Cardiac septum (tissue), 1 donor: ENCODE measurements around the gene SEMA7A. TPM values are rescaled to one million over a fixed set of nuclear protein-coding genes. Genes with fewer than 3 reads are reported as not detected.

Experiments
- DNase-seq: peaks from one replicate; pipeline ENCODE4 v3.0.0-alpha.2; 2020; ENCODE audit warnings: low spot score
- intact Hi-C: fragments of 100-400 bp; cut with DNase I; formaldehyde crosslinking; loops from one replicate; pipeline ENCODE4 v1.14.0; 2022
- total RNA-seq: library from RNA; stranded (reverse); fragmentation: NEBNext Ultra II Directional; extraction: Animal tissue kit (Norgen Biotek cat#: 25700); gene quantifications from one replicate; pipeline ENCODE4 v1.2.1, GENCODE V29; 2021
- donor health status: DM: no; HTN: no; CAD: no.

SEMA7A gene
- total RNA-seq, 1 donor from 2014 or later, result 1.5 TPM

- intact Hi-C loops, result no loop called here
- no peak for DNase-seq
These were observed 13.4 kb downstream of the SEMA7A start for GRCh38 chr15:74420193-74420905.

GRCh38 chr15:74419432-74419831 is 14.3 kb downstream of the SEMA7A start:
- no peak for DNase-seq
- intact Hi-C loops, result no loop called here

- DNase-seq, result no peak
- intact Hi-C loops, result no loop called here
These were observed 15.0 kb downstream of the SEMA7A start for GRCh38 chr15:74418575-74419338.

GRCh38 chr15:74417670-74418069 is 16.1 kb downstream of the SEMA7A start:
- intact Hi-C loops, result no loop called here
- no peak for DNase-seq

- DNase-seq, result no peak
These were observed 16.5 kb downstream of the SEMA7A start for GRCh38 chr15:74417225-74417624.

GRCh38 chr15:74415966-74416916 is 17.5 kb downstream of the SEMA7A start:
- DNase-seq, result no peak
- intact Hi-C loops, result no loop called here

More at GRCh38 chr15:74417225-74417624, 16.5 kb downstream of the SEMA7A start:
- intact Hi-C loops, result no loop called here

- DNase-seq, result no peak
- intact Hi-C loops, result no loop called here
These were observed 19.0 kb downstream of the SEMA7A start for GRCh38 chr15:74414603-74415338.

- intact Hi-C loops, result no loop called here
- no peak for DNase-seq
These were observed 19.6 kb downstream of the SEMA7A start for GRCh38 chr15:74414081-74414580.

- no peak for DNase-seq
- intact Hi-C loops, result no loop called here
These were observed 20.2 kb downstream of the SEMA7A start for GRCh38 chr15:74413350-74414080.

- no peak for DNase-seq
- intact Hi-C loops, result no loop called here
These were observed 21.6 kb downstream of the SEMA7A start for GRCh38 chr15:74412159-74412558.

- intact Hi-C loops, result no loop called here
- DNase-seq, result no peak
These were observed 22.1 kb downstream of the SEMA7A start for GRCh38 chr15:74411686-74412085.

- no peak for DNase-seq
- intact Hi-C loops, result no loop called here
These were observed 23.3 kb downstream of the SEMA7A start for GRCh38 chr15:74410502-74410901.

GRCh38 chr15:74409225-74409624 is 24.5 kb downstream of the SEMA7A start:
- intact Hi-C loops, result no loop called here
- DNase-seq, result no peak

- DNase-seq, result no peak
- intact Hi-C loops, result no loop called here
These were observed 24.9 kb downstream of the SEMA7A start for GRCh38 chr15:74408815-74409214.

- DNase-seq, result no peak
- intact Hi-C loops, result no loop called here
These were observed 25.4 kb downstream of the SEMA7A start for GRCh38 chr15:74408385-74408784.

GRCh38 chr15:74406992-74407705 is 26.6 kb downstream of the SEMA7A start:
- intact Hi-C loops, result no loop called here
- no peak for DNase-seq

GRCh38 chr15:74406517-74406916 is 27.2 kb downstream of the SEMA7A start:
- intact Hi-C loops, result no loop called here
- DNase-seq, result no peak

GRCh38 chr15:74405823-74406222 is 27.9 kb downstream of the SEMA7A start:
- intact Hi-C loops, result no loop called here
- no peak for DNase-seq
